GM19452 (cell line): ENCODE measurements around the gene EIF5A.

ENCODE experiments used
- ATAC-seq: cut with Tn5 transposase; IDR thresholded peaks from one replicate; pipeline ENCODE4 v1.9.1; 2021; ENCODE audit not compliant: unreplicated experiment

Gene EIF5A

DNA sequence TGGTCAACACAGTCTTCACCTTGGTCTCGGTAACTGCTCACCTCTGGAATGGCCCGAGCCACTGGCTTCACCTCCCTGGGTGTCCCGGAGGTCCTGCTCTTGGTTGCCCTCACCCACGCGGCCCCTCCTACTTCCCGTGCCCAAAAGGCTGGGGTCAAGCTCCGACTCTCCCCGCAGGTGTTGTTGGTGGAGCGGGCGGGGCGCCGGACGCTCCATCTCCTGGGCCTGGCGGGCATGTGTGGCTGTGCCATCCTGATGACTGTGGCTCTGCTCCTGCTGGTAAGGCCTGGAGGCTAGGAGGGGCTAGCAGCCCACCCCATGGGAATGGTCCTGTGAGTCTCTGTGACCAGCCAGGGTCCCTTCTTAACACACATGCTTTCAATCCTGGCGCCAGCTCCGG, 22.5 kb upstream of the EIF5A start:
- ATAC-seq = no peak

DNA sequence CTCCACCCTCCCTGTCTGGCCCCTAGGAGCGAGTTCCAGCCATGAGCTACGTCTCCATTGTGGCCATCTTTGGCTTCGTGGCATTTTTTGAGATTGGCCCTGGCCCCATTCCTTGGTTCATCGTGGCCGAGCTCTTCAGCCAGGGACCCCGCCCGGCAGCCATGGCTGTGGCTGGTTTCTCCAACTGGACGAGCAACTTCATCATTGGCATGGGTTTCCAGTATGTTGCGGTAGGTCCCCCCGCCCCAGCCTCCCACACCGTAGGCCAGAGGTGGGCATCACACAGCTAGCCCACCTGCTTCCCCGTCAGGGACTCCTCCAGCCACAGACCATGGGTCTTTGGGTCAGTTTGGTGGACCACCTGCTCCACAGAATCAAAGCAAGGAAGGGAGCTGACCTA, 21.7 kb upstream of the EIF5A start:
- ATAC-seq = no peak

DNA sequence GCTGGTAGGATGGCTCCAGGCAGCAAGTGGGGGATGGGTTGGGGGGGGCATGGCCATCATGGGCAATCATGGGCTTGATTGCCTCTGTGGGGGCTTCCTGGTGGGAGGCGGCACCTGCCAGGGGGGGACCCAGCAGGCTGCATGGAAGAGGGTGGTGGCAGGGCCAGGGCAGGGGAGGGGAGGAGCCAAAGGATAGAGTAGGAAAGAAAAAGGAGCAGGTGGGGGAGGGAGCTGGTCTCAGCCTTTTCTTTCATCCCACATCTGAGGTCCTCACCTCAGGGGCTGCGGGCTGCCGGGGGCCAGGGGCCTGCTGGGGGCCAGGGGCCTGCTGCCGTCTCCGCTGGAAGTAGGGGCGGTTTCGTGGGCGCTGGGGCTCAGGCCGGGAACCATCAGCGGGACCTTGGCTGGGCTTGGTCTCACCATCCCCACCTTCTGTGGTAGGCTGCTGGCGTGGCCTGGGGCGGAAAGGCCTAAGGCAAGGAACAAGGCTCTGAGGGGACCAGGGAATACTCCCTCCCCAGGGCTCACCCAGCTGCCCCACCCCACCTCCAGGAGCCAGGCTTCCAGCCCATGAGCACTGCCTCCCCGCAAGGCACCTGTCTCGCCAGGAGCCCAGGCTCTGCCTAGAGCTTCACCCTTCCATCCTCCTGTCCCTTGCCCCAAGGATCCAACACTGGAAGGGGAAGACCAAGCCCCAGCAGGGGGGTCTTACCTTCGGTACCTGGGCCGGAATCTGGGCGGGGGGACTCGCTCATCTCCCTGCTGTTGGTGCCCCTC, 18.0 kb upstream of the EIF5A start:
- no peak for ATAC-seq

- ATAC-seq = no peak
These were observed 17.3 kb upstream of the EIF5A start for GRCh38 chr17:7290166-7290565.

DNA sequence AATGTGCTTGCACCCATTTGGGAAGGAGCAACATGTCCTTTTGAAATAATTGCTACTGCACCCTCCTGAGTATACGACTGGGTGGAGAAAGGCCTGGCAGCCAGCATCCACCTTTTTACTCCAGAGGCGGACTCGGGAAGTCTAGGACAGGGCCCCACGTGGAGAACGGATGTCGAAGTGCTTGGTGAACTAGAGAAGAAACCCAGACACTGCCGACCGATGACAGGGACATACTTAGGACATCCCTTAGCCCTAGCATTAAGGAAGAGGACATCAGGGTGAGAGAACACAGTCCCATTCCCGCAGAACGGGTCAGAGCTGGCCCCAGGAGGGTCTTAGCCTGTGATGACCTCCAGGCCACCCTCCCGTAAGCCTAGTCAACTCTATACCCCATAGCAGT, 16.7 kb upstream of the EIF5A start:
- ATAC-seq = no peak

GRCh38 chr17:7292194-7292593, 15.2 kb upstream of the EIF5A start:
- ATAC-seq = no peak

- ATAC-seq = no peak
These were observed 14.7 kb upstream of the EIF5A start for GRCh38 chr17:7292729-7293128.

DNA sequence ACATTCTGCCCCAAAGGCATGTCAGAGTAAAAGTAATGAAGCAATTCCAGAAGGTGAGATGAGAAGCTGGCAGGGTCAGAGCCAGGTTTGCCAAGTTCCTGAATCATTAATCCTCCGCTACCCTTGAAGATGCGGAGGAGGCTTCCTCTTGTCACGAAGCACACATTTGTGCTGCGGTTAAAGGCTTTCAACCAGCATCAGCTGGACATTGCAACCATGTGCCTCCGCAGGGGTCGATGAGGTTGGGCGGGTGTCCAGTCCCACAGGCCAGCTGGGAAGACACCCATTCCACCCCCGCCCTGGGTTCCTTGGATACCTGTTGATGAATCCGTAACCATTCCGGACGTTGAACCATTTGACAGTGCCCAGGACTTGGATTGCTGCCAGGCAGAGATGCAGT, 14.3 kb upstream of the EIF5A start:
- no peak for ATAC-seq

GRCh38 chr17:7293816-7294613, 13.4 kb upstream of the EIF5A start:
- no peak for ATAC-seq

- ATAC-seq = no peak
These were observed 12.7 kb upstream of the EIF5A start, which contains the start of gene YBX2 for GRCh38 chr17:7294614-7295153. Gene YBX2 (minus strand): TSS chr17:7294639. CDS start chr17:7294500, 139 bp downstream.

DNA sequence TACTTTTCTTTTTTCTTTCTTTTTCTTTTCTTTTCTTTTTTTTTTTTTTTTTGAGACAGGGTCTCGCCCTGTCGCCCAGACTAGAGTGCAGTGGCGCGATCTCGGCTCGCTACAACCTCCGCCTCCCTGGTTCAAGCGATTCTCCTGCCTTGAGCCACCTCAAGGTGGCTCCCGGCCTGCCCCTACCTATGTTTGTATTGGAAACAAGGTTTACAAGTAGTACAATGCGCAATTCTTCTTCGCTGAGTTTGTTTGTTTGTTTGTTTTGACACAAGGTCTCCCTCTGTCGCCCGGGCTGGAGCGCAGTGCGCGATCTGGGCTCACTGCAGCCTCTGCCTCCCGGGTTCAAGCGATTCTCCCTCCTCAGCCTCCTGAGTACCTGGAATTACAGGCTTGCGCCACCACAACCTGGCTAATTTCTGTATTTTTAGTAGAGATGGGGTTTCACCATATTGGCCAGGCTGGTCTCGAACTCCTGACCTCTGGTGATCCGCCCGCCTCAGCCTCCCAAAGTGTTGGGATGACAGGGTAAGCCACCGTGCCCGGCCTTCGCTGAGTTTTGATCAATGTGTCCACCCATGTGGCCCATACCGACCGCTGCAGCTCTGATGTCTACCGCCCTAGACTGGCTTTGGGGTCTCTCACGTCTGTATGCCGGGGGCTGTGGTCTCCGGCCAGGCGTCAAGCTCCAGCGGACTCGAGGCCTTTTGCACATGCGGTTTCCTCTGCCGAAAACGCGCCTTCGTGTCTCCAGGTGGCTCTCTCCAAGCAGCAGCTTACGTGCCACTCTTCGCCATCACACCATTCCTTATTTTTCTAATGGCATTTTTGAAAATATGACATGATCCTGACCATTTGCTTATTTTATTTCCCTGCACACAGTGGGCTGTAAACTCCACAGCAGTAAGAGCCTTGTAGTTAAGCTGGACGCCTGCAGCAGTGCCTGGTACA, 11.9 kb upstream of the EIF5A start:
- no peak for ATAC-seq

DNA sequence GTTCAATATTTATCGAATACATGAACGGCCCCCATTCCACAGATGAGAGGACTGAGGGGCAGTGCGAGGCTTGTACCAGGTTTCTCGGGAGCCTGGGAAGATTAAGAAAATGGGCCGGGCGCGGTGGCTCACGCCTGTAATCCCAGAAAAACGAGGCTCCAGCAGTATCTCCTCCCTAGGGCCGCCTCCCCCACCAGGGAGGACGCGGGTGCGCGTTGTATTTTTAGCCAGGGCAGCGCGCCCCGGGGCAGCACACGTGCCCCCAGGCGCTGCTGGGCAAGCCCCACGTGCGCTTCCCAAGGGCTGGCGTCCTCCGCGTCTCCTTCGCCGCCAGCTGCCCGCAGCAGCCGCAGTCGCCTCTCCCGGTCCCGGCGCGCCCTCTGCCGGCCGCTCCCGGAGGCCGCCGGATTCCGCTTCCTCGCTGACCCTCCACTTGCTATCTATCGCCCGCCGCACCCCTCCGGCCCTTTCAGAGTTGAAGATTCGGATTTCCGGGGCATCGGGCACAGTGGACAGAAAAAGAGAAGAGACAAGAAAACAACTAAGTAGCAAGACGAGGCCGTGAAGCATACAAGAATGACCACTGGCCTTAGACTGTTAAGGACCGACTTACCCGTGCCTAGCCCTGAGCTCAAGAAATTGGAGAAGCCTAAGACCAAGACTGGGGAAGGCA, 11.1 kb upstream of the EIF5A start:
- ATAC-seq = no peak

DNA sequence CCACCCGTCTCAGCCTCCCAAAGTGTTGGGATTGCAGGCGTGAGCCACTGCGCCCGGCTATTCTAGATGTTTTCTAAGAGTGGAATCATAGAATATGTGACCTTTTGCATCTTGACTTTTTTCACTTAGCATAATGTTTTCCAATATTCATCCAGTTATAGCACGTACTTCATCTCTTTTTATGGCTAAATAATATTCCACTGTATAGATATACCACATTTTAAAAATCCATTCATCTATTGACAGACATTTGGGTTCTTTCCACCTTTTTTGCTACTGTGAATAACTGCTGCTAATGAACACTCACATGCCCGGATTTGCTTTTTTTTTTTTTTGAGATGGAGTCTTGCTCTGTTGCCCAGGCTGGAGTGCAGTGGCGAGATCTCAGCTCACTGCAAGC, 3.2 kb upstream of the EIF5A start:
- ATAC-seq = no peak

- no peak for ATAC-seq
These were observed 527 bp downstream of the EIF5A start for GRCh38 chr17:7307686-7308624.

GRCh38 chr17:7308625-7309433, 1.4 kb downstream of the EIF5A start:
- ATAC-seq = no peak

DNA sequence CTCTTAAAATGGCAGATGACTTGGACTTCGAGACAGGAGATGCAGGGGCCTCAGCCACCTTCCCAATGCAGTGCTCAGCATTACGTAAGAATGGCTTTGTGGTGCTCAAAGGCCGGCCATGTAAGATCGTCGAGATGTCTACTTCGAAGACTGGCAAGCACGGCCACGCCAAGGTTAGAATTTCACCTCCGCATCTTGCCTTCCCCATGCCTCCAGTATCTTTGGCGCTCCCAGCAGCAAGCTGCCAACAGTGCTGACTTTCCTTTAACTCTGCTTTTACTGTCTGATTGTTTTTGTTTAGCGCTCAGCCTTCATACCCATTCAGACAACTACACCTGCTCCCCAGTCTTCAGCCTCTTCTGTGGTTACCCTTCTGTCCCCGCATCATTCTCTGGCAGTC, 2.2 kb downstream of the EIF5A start:
- no peak for ATAC-seq

DNA sequence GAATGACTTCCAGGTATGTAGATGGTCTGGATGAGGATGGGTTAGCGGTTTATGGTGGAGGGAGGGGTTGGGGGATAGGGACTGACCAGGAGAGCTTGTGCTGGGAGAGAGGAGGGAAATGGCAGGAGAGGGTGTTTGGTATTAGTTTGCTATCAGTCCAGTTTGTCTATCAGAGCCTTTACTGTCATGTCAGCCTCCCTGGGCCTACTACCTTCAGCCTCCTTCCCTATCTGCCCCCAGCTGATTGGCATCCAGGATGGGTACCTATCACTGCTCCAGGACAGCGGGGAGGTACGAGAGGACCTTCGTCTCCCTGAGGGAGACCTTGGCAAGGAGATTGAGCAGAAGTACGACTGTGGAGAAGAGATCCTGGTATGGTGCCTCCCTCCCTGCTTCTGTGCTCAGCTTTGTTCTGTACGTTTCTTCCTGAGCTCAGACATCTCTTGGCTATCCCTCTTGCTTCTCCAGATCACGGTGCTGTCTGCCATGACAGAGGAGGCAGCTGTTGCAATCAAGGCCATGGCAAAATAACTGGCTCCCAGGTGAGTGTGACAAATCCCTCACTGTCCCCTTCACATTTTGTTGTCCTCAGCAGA, 3.8 kb downstream of the EIF5A start:
- no peak for ATAC-seq

DNA sequence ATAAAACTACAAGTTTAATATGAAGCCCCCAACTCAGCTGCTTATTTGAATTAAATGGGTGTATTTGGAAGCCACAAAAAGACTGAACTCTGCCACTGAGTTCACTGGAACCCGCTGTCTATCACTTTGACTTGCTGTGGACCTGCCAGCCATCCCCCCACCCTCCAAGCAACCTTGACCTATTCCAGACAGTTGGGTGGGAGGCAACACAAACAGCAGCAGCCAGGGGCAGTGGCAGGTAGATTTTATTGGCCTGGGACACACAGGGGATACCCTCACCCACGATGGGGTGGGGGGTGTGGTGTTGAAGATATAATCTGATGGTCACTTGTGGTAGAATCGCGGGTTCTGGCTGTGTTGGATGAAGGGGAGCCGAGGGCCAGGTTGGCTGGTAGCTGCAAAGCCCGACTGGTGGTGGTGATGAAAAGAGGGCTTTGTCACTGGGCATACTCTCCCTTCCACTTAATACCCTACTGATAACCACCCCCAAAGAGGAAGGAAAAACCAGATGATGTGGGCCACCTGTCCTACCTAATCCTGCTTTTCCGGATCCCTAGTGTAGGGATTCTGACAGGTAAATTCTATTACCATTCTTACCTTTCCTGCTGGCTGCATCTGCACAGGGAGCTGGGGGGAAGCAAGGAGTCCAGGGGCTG, 5.1 kb downstream of the EIF5A start:
- ATAC-seq = no peak
